ENCODE measurements around the gene ANO9.

- TF ChIP-seq CTCF (conservative IDR thresholded peaks at IDR 0.05; ENCODE audit: low read depth in 2 of 2) (no peak), EZH2 (IDR thresholded peaks at IDR 0.05; ENCODE audit: low read depth, unreplicated experiment) (no peak), POLR2AphosphoS5 (IDR thresholded peaks at IDR 0.05; ENCODE audit: low read depth) (no peak), CREB1 (CRISPR knock-in tag; IDR thresholded peaks at IDR 0.05; ENCODE audit: low read depth) (no peak), REST (IDR thresholded peaks at IDR 0.05; ENCODE audit: unreplicated experiment) (no peak), JUNB (IDR thresholded peaks at IDR 0.05; ENCODE audit: unreplicated experiment) (no peak)
These were observed 34.1 kb upstream of the ANO9 start for GRCh38 chr11:475941-476340.
